Osteocyte (in vitro differentiated cells): ENCODE measurements around the gene PRDM11. TPM values are rescaled to one million over a fixed set of nuclear protein-coding genes. Genes with fewer than 3 reads are reported as not detected.
"Not testable (repeated sequence)": the region's sequence is repeated elsewhere in the genome, so short reads cannot be mapped to it uniquely, and the experiment has no call there.

Experiments
- DNase-seq: peaks from one replicate; pipeline ENCODE4 v3.0.0; 2021; ENCODE audit warnings: mixed read lengths; ENCODE audit not compliant: unreplicated experiment; ENCODE audit errors: extremely low spot score
- H3K27ac Mint-ChIP-seq: one replicate; pipeline ENCODE4 v1.8.0; 2021; ENCODE audit warnings: mild to moderate bottlenecking, mixed read lengths; ENCODE audit not compliant: unreplicated experiment
- H3K27me3 Mint-ChIP-seq: one replicate; pipeline ENCODE4 v1.8.0; 2021; ENCODE audit warnings: mixed read lengths; ENCODE audit not compliant: unreplicated experiment
- H3K36me3 Mint-ChIP-seq: one replicate; pipeline ENCODE4 v1.8.0; 2021; ENCODE audit warnings: mixed read lengths; ENCODE audit not compliant: unreplicated experiment
- H3K4me1 Mint-ChIP-seq: one replicate; pipeline ENCODE4 v1.8.0; 2021; ENCODE audit warnings: mixed read lengths; ENCODE audit not compliant: unreplicated experiment
- H3K4me3 Mint-ChIP-seq: one replicate; pipeline ENCODE4 v1.8.0; 2021; ENCODE audit warnings: mild to moderate bottlenecking, moderate library complexity, mixed read lengths; ENCODE audit not compliant: unreplicated experiment
- H3K9me3 Mint-ChIP-seq: one replicate; pipeline ENCODE4 v1.8.0; 2021; ENCODE audit warnings: mixed read lengths; ENCODE audit not compliant: unreplicated experiment
- CTCF ChIP-seq: fragments of 200-600 bp; sonication (generic); IDR thresholded peaks from 2 replicates; pipeline ENCODE4 v1.5.0; 2021; ENCODE audit warnings: antibody characterized with exemption, mild to moderate bottlenecking, moderate library complexity
- total RNA-seq: library from RNA; stranded (reverse); gene quantifications from 2 replicates; pipeline ENCODE4 v1.2.1, GENCODE V29; 2021

PRDM11 gene
- total RNA-seq, 1 donor from 2014 or later, result 25.4 TPM

DNA sequence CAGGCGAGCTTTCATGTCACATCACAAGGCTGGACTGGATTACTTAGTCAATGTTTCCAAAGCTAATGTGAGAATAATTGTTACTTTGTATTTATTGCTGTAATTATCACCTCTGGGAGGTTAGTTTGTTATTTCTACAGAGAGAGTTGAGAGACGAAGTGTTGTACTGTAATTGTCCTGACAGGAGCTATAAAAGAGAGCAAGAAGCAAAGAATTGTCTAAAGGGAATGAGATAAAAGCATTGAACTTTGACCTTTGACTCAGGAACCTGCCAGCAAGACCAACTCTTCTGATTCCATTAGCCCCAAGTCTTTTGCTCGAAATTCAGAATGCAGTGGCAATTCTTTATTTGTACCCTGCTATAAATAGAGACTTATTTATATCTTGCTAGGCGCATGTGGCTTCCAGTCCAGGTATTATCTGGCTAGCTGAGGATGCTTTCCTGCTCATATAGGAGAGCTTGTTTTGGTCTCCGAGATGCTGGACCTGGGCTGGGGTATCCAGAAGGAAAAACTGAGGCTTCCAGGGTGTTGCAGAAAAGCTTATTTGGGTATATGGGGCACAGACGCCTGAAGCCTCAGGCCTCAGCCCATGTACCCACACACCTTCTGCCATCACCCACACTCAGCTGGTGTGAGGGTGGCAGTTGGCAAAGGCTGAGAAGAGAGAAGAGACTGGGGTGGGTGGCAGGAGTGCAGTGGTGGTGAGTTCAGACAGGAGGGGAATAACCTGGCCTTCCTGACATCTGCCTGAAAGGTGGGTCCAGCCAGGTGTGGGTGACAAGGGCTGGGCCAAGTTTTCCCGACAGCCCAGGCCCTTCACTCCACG is 99.0 kb downstream of the PRDM11 start:
- Mint-ChIP-seq H3K27me3 (peaks cover 22% of the 10 kb centered on the region), H3K4me1 (no peaks in the 10 kb centered on the region), H3K27ac (no peak overlapping the region), H3K4me3 (no peak overlapping the region), H3K36me3 (no peaks in the 10 kb centered on the region), H3K9me3 (no peaks in the 10 kb centered on the region)
- no peak for TF ChIP-seq CTCF
- DNase-seq, result no peak

- Mint-ChIP-seq H3K4me1 (no peaks in the 10 kb centered on the region), H3K36me3 (no peaks in the 10 kb centered on the region), H3K4me3 (no peak overlapping the region), H3K27me3 (peaks cover 24% of the 10 kb centered on the region), H3K27ac (no peak overlapping the region), H3K9me3 (no peaks in the 10 kb centered on the region)
- TF ChIP-seq CTCF, result no peak
- DNase-seq, result no peak
Observed at GRCh38 chr11:45246241-45246640, 99.8 kb downstream of the PRDM11 start.

- no peak for DNase-seq
- Mint-ChIP-seq H3K36me3 (no peaks in the 10 kb centered on the region), H3K27me3 (peaks cover 24% of the 10 kb centered on the region), H3K9me3 (no peaks in the 10 kb centered on the region), H3K4me1 (peaks cover under 1% of the 10 kb centered on the region), H3K4me3 (no peak overlapping the region), H3K27ac (no peak overlapping the region)
- no peak for TF ChIP-seq CTCF
Observed at GRCh38 chr11:45247433-45247832, 101.0 kb downstream of the PRDM11 start.

DNA sequence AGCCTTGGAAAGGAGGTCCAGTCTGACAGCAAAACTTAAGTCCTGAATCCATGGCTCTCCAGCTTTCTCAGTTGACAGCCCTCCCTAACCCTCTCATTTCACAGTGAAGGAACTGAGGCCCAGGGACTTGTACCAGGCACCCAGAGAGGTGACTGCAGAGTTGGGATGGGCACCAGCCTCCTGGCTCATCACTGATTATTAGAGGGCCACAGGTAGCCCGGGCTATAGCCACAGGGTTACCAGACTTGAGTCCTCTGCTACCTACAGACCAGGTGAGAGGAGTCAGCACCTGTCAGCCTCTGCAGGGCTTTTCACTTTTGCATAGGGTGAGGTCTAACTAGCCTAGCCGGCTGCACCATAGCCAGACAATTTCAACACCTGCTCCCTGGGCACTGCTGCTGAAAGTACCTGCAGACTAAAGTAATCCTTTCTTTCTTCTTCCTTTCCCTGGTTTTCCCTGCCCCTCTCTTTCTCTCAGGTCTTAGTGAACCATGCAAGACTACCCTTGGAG is 102.1 kb downstream of the PRDM11 start:
- no peak for TF ChIP-seq CTCF
- Mint-ChIP-seq H3K36me3 (no peaks in the 10 kb centered on the region), H3K4me3 (no peak overlapping the region), H3K27ac (no peak overlapping the region), H3K4me1 (peaks cover 6% of the 10 kb centered on the region), H3K9me3 (no peaks in the 10 kb centered on the region), H3K27me3 (peaks cover 24% of the 10 kb centered on the region)
- no peak for DNase-seq

DNA sequence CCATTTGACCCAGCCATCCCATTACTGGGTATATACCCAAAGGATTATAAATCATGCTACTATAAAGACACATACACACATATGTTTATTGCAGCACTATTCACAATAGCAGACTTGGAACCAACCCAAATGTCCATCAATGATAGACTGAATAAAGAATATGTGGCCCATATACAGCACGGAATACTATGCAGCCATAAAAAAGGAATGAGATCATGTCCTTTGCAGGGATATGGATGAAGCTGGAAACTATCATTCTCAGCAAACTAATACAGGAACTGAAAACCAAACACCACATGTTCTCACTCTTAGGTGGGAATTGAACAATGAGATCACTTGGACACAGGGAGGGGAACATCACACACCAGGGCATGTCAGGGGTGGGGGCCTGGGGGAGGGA is 102.9 kb downstream of the PRDM11 start:
- H3K4me1 Mint-ChIP-seq, H3K4me3 Mint-ChIP-seq, H3K36me3 Mint-ChIP-seq, DNase-seq, H3K27ac Mint-ChIP-seq, H3K9me3 Mint-ChIP-seq: not testable (repeated sequence)
- peaks cover 24% of the 10 kb centered on the region for H3K27me3 Mint-ChIP-seq
